Naive thymus-derived CD8-positive, alpha-beta T cell (primary cell): ENCODE measurements around the gene NRXN2. TPM values are rescaled to one million over a fixed set of nuclear protein-coding genes. Genes with fewer than 3 reads are reported as not detected.

Experiments used
- ATAC-seq, 2 donors: fragments of 150-1000 bp; cut with Tn5 transposase in 1 of 2; sonication (Bioruptor Pico), chemical (Tn5 transposase) in 1 of 2; 1 replicate in 1 of 2; 2 replicates in 1 of 2; pipeline ENCODE4 v1.10.0; 2021; ENCODE audit warnings: mild to moderate bottlenecking in 2 of 2, moderate library complexity in 2 of 2
- POLR2A ChIA-PET: fragments of 350-600 bp; sonication (Branson Sonifier 250); formaldehyde crosslinking; loops from one replicate; lab custom pipeline; 2021; ENCODE audit warnings: antibody characterized with exemption; lab: Charles Lee
- DNase-seq, 10 donors: peaks; one replicate each; pipeline versions ENCODE4 v3.0.0 to v3.0.0-alpha.2; 2020 to 2022
- H3K27ac Mint-ChIP-seq, 10 donors: one replicate each; pipeline ENCODE4 v1.8.0; 2020 to 2022; ENCODE audit warnings: mild to moderate bottlenecking in 10 of 10, mixed read lengths in 10 of 10, moderate library complexity in 4 of 10, inconsistent platforms in 1 of 10
- H3K27me3 Mint-ChIP-seq, 5 donors: one replicate each; pipeline ENCODE4 v1.8.0; 2021 to 2022; ENCODE audit warnings: mixed read lengths in 5 of 5
- H3K36me3 Mint-ChIP-seq, 3 donors: one replicate each; pipeline ENCODE4 v1.8.0; 2020 to 2022; ENCODE audit warnings: mixed read lengths in 3 of 3, mild to moderate bottlenecking in 2 of 3, inconsistent platforms in 1 of 3
- H3K4me1 Mint-ChIP-seq, 4 donors: one replicate each; pipeline ENCODE4 v1.8.0; 2021 to 2022; ENCODE audit warnings: mixed read lengths in 4 of 4
- H3K4me3 Mint-ChIP-seq, 10 donors: one replicate each; pipeline ENCODE4 v1.8.0; 2020 to 2022; ENCODE audit warnings: mild to moderate bottlenecking in 10 of 10, mixed read lengths in 10 of 10, moderate library complexity in 6 of 10, inconsistent platforms in 1 of 10
- H3K9me3 Mint-ChIP-seq, 9 donors: one replicate each; pipeline ENCODE4 v1.8.0; 2020 to 2022; ENCODE audit warnings: mixed read lengths in 9 of 9, mild to moderate bottlenecking in 3 of 9, inconsistent platforms in 1 of 9, moderate library complexity in 1 of 9
- polyA plus RNA-seq, 3 donors: library from polyadenylated mRNA; unstranded; fragments of 300-500 nt; fragmentation: Illumina TruSeq; gene quantifications; one replicate each; pipeline ENCODE4 v1.2.3, GENCODE V29; 2021
- total RNA-seq, 8 experiments: library from RNA in 2 of 8; stranded (reverse) in 2 of 8; gene quantifications; one replicate each; pipeline ENCODE4 v1.2.3 and lab custom pipeline; 2021 to 2026

The NRXN2 gene
- total and polyA plus RNA-seq, 5 experiments from 2014 or later: 0.21 TPM; not detected in 4

GRCh38 chr11:64659417-64660144, 63.4 kb downstream of the NRXN2 start:
- Mint-ChIP-seq H3K27me3 (no peaks in the 10 kb centered on the region), H3K4me1 (peaks cover 0 to 12% (median 2%) of the 10 kb centered on the region in 4 donors), H3K27ac (peak overlapping the region in 1 of 10 donors; percentile 21), H3K9me3 (no peaks in the 10 kb centered on the region), H3K4me3 (no peak overlapping the region), H3K36me3 (no peaks in the 10 kb centered on the region)
- POLR2A ChIA-PET: no interaction called here
- DNase-seq: no peak
- no peak for ATAC-seq

GRCh38 chr11:64658265-64658664, 64.7 kb downstream of the NRXN2 start:
- POLR2A ChIA-PET: no interaction called here

GRCh38 chr11:64656862-64657261, 66.1 kb downstream of the NRXN2 start:
- Mint-ChIP-seq H3K27me3 (peaks cover 0 to 4% (median 0%) of the 10 kb centered on the region in 5 donors), H3K27ac (no peak overlapping the region), H3K4me1 (peaks cover 2 to 19% (median 7%) of the 10 kb centered on the region in 4 donors), H3K9me3 (no peaks in the 10 kb centered on the region), H3K36me3 (no peaks in the 10 kb centered on the region), H3K4me3 (no peak overlapping the region)
- POLR2A ChIA-PET: no interaction called here
- DNase-seq: no peak
- ATAC-seq: no peak

More at GRCh38 chr11:64658265-64658664, 64.7 kb downstream of the NRXN2 start:
- Mint-ChIP-seq H3K27ac (peak overlapping the region in 1 of 10 donors; percentile 35), H3K27me3 (peaks cover 0 to 2% (median 0%) of the 10 kb centered on the region in 5 donors), H3K4me3 (no peak overlapping the region), H3K4me1 (peaks cover 0 to 15% (median 3%) of the 10 kb centered on the region in 4 donors), H3K36me3 (no peaks in the 10 kb centered on the region), H3K9me3 (no peaks in the 10 kb centered on the region)
- DNase-seq (no peak), ATAC-seq (no peak)

GRCh38 chr11:64655941-64656601, 66.9 kb downstream of the NRXN2 start:
- Mint-ChIP-seq H3K36me3 (no peaks in the 10 kb centered on the region), H3K27ac (no peak overlapping the region), H3K27me3 (peaks cover 0 to 5% (median 0%) of the 10 kb centered on the region in 5 donors), H3K9me3 (no peaks in the 10 kb centered on the region), H3K4me3 (no peak overlapping the region), H3K4me1 (peaks cover 2 to 19% (median 7%) of the 10 kb centered on the region in 4 donors)
- POLR2A ChIA-PET: no interaction called here
- DNase-seq (no peak), ATAC-seq (no peak)

GRCh38 chr11:64654958-64655541, 67.9 kb downstream of the NRXN2 start:
- Mint-ChIP-seq H3K27ac (peak overlapping the region in 1 of 10 donors; percentile 81), H3K9me3 (no peaks in the 10 kb centered on the region), H3K4me3 (peak overlapping the region in 1 of 10 donors; percentile 20), H3K4me1 (peaks cover 2 to 19% (median 7%) of the 10 kb centered on the region in 4 donors), H3K27me3 (peaks cover 0 to 13% (median 10%) of the 10 kb centered on the region in 5 donors), H3K36me3 (no peaks in the 10 kb centered on the region)
- POLR2A ChIA-PET: no interaction called here
- DNase-seq: no peak
- ATAC-seq: no peak

GRCh38 chr11:64654439-64654838, 68.6 kb downstream of the NRXN2 start:
- DNase-seq: no peak
- no peaks in the 10 kb centered on the region for H3K9me3 Mint-ChIP-seq
- H3K27me3 Mint-ChIP-seq: peaks cover 0 to 16% (median 12%) of the 10 kb centered on the region in 5 donors
- no peak overlapping the region for H3K4me3 Mint-ChIP-seq
- H3K27ac Mint-ChIP-seq: no peak overlapping the region
- H3K36me3 Mint-ChIP-seq: no peaks in the 10 kb centered on the region
- POLR2A ChIA-PET: no interaction called here
- H3K4me1 Mint-ChIP-seq: peaks cover 2 to 19% (median 7%) of the 10 kb centered on the region in 4 donors
- ATAC-seq: no peak

- DNase-seq (no peak), ATAC-seq (no peak)
- H3K36me3 Mint-ChIP-seq: no peaks in the 10 kb centered on the region
- H3K4me1 Mint-ChIP-seq: peaks cover 2 to 19% (median 7%) of the 10 kb centered on the region in 4 donors
- peak overlapping the region in 1 of 10 donors; percentile 48 for H3K27ac Mint-ChIP-seq
- no peak overlapping the region for H3K4me3 Mint-ChIP-seq
- POLR2A ChIA-PET: interaction anchor here (0.5 kb wide), 1 partner anchor 487 kb away, joined by 4 read pairs; no protein-coding TSS in a partner anchor
- peaks cover 0 to 25% (median 12%) of the 10 kb centered on the region in 5 donors for H3K27me3 Mint-ChIP-seq
- no peaks in the 10 kb centered on the region for H3K9me3 Mint-ChIP-seq
These were observed 69.5 kb downstream of the NRXN2 start for GRCh38 chr11:64653388-64653973.

- no peaks in the 10 kb centered on the region for H3K36me3 Mint-ChIP-seq
- H3K27me3 Mint-ChIP-seq: peaks cover 0 to 29% (median 12%) of the 10 kb centered on the region in 5 donors
- H3K27ac Mint-ChIP-seq: peak overlapping the region in 2 of 10 donors; percentile 13 to 48
- no peaks in the 10 kb centered on the region for H3K9me3 Mint-ChIP-seq
- H3K4me1 Mint-ChIP-seq: peaks cover 2 to 19% (median 7%) of the 10 kb centered on the region in 4 donors
- no peak overlapping the region for H3K4me3 Mint-ChIP-seq
- POLR2A ChIA-PET: no interaction called here
- ATAC-seq (peak; percentile 87 to 91), DNase-seq (peak; percentile 48 to 81 (median 66))
These were observed 70.2 kb downstream of the NRXN2 start for GRCh38 chr11:64652586-64653387.

- peaks cover 2 to 19% (median 6%) of the 10 kb centered on the region in 4 donors for H3K4me1 Mint-ChIP-seq
- POLR2A ChIA-PET: no interaction called here
- peak overlapping the region in 2 of 10 donors; percentile 11 to 53 for H3K27ac Mint-ChIP-seq
- DNase-seq (no peak), ATAC-seq (no peak)
- no peaks in the 10 kb centered on the region for H3K36me3 Mint-ChIP-seq
- H3K4me3 Mint-ChIP-seq: no peak overlapping the region
- no peaks in the 10 kb centered on the region for H3K9me3 Mint-ChIP-seq
- H3K27me3 Mint-ChIP-seq: peaks cover 6 to 47% (median 20%) of the 10 kb centered on the region in 5 donors
These were observed 72.0 kb downstream of the NRXN2 start for GRCh38 chr11:64650923-64651523.

- Mint-ChIP-seq H3K27me3 (peaks cover 10 to 64% (median 37%) of the 10 kb centered on the region in 5 donors), H3K4me1 (peaks cover 2 to 8% (median 6%) of the 10 kb centered on the region in 4 donors), H3K27ac (peak overlapping the region in 1 of 10 donors; percentile 5), H3K4me3 (no peak overlapping the region), H3K36me3 (no peaks in the 10 kb centered on the region), H3K9me3 (no peaks in the 10 kb centered on the region)
- DNase-seq: no peak
- POLR2A ChIA-PET: no interaction called here
- no peak for ATAC-seq
These were observed 73.7 kb downstream of the NRXN2 start for GRCh38 chr11:64649291-64649697.

- no peak for ATAC-seq
- H3K4me3 Mint-ChIP-seq: no peak overlapping the region
- H3K27me3 Mint-ChIP-seq: peaks cover 16 to 70% (median 43%) of the 10 kb centered on the region in 5 donors
These were observed 74.4 kb downstream of the NRXN2 start for GRCh38 chr11:64648551-64648950.

More at GRCh38 chr11:64648551-64648950, 74.4 kb downstream of the NRXN2 start:
- Mint-ChIP-seq H3K4me1 (peaks cover 6 to 10% (median 7%) of the 10 kb centered on the region in 4 donors), H3K27ac (no peak overlapping the region), H3K36me3 (no peaks in the 10 kb centered on the region), H3K9me3 (no peaks in the 10 kb centered on the region)
- POLR2A ChIA-PET: no interaction called here
- DNase-seq: no peak
